AG04449 (cell line): ENCODE data around the gene TXNRD1.

ENCODE experiments used
- CTCF ChIA-PET: fragments of 350-600 bp; formaldehyde crosslinking; extraction: SDS; loops from one replicate; lab custom pipeline; 2021; ENCODE audit warnings: antibody characterized with exemption; lab: Yijun Ruan, JAX
- POLR2A ChIA-PET: fragments of 400-600, 350-600 bp; formaldehyde crosslinking; extraction: SDS; loops from one replicate; lab custom pipeline; 2020; ENCODE audit warnings: antibody characterized with exemption, inconsistent platforms; lab: Yijun Ruan, JAX
- DNase-seq: peaks from one replicate; pipeline ENCODE4 v3.0.0-alpha.2; 2010; ENCODE audit warnings: low read depth, low spot score
- H3K4me3 ChIP-seq: 2 replicates; pipeline ENCODE4 v1.5.1; 2011; ENCODE audit warnings: low read depth, mild to moderate bottlenecking, control low read depth, low read length
- TF ChIP-seq, protein P1 (sequence below): IDR thresholded peaks from one replicate; pipeline ENCODE4 v1.5.1; 2011; ENCODE audit warnings: mild to moderate bottlenecking, moderate library complexity, low read length, control low read depth, inconsistent platforms; ENCODE audit not compliant: insufficient read depth; ENCODE audit errors: missing control alignments

TXNRD1 gene

DNA sequence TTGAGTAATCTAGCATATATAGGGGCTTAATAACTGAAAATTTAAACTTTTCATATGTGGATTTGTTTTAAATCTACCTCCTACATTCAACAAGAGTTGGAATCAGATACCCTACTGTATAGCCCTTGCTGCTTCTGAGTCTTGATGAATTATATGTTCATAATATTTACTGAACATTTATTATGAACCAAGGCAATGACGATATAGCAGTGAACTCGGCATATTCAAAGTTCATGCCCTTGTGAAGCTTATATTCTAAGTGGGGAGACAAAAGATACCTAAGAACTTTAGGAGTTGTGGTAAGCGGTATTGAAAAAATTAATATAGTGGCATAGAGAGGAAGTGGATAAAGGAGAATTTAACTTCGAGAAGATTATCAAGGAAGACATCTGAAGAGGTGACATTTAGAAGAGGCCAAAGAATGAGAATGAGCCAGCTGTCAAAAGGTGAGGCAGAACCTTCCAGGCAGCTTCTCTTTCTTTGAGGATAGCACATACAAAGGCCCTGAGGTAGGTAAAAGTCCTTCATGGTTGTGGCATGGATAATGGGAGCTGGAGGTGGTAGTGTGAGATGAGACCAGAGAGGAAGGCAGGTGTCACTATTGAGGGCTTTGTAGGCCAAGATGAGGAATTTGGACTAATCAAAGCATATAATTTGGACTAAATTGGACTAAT is 98.1 kb downstream of the TXNRD1 start:
- TF ChIP-seq, protein P1, sequence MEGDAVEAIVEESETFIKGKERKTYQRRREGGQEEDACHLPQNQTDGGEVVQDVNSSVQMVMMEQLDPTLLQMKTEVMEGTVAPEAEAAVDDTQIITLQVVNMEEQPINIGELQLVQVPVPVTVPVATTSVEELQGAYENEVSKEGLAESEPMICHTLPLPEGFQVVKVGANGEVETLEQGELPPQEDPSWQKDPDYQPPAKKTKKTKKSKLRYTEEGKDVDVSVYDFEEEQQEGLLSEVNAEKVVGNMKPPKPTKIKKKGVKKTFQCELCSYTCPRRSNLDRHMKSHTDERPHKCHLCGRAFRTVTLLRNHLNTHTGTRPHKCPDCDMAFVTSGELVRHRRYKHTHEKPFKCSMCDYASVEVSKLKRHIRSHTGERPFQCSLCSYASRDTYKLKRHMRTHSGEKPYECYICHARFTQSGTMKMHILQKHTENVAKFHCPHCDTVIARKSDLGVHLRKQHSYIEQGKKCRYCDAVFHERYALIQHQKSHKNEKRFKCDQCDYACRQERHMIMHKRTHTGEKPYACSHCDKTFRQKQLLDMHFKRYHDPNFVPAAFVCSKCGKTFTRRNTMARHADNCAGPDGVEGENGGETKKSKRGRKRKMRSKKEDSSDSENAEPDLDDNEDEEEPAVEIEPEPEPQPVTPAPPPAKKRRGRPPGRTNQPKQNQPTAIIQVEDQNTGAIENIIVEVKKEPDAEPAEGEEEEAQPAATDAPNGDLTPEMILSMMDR: no peak
- no peak overlapping the region for H3K4me3 ChIP-seq
- POLR2A ChIA-PET: no interaction called here
- no peak for DNase-seq
- CTCF ChIA-PET: interaction anchor here (1.0 to 3.1 kb wide), 4 partner anchors 8 to 113 kb away, joined by 3 to 12 read pairs (median 4); no protein-coding TSS in a partner anchor

DNA sequence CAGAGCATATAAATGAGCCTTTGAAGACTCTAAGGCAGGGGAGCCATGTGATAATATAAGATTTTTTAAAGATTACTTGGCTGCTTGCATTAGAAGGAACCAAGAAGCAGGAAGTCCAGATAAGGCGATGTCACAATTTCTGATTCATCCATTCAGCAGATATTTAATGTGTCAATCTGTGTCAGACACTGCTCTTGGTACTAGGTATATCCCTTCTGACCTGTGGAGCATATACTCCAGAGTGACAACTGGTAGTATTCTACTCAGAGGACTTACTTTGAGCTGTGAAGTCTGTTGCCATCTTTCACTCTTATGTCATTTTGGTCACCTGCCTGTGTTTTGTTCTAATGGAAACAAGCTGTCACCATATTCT is 98.6 kb downstream of the TXNRD1 start:
- TF ChIP-seq, protein P1: no peak
- POLR2A ChIA-PET: no interaction called here
- CTCF ChIA-PET: interaction anchor here (1.4 to 3.1 kb wide), 2 partner anchors 10 to 113 kb away, joined by 5 to 12 read pairs; no protein-coding TSS in a partner anchor

DNA sequence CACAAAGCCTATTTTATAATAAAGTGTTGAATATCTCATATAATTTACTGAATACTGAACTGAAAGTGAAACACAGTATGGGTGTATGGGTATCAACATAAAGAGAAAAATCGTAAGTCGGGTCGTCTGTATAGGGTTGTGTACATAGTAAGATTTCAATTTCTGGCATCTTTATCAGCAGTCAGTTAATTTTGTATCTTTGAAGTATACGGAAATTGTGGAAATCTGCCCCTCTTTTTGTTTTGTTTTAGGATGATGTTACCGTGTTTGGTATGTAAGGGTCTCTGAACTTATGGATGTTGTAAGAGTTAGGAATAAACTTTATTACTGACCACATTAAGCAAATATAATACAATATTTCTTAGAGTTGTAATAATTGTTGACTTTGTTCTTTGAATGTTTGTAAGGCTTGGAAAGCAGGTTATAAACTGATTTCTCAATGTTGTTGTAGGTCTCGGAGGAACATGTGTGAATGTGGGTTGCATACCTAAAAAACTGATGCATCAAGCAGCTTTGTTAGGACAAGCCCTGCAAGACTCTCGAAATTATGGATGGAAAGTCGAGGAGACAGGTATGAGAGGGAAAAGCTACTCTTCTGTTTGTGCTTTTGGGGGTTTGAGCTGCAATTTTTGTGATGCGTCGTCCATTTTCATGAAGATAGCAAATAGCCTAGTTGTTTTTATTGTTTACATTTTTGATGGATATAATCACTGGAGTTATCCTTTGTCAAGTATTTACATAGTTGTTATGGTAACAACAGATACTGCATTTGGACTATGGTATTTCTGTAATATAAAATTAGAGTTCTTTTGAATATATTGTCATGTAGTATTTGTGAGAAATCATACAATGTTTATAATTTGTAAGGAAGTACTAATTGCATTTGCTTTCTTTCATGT is 100.0 kb downstream of the TXNRD1 start:
- DNase-seq: no peak
- TF ChIP-seq, protein P1: no peak
- H3K4me3 ChIP-seq: no peak overlapping the region
- ChIA-PET CTCF (no interaction called here), POLR2A (no interaction called here)

More for the DNA sequence above, 98.6 kb downstream of the TXNRD1 start:
- H3K4me3 ChIP-seq: no peak overlapping the region
- no peak for DNase-seq

DNA sequence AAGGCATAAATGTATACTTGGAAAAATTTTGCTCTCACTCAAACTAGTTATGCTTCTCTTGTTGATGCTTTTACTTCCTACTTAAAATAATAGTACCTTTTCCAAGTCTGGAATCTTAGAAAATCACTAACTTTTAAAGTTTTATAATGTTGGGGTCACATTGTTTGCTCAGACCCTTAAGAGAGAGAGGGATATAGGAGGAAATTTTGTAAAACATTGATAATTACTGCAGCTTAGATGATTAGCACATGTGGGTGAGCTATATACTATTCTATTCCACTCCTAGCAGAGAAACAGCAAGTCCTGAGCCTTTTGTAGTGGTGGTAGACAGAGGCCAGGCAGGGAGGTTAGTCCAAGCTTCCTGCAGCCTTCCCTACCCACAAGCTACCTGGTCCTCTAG is 101.4 kb downstream of the TXNRD1 start:
- ChIA-PET POLR2A (interaction anchor here (0.6 kb wide), 1 partner anchor 22 kb away, joined by 3 read pairs; no protein-coding TSS in a partner anchor), CTCF (interaction anchor here (1.2 kb wide), 1 partner anchor 21 kb away, joined by 4 read pairs; no protein-coding TSS in a partner anchor)
- TF ChIP-seq, protein P1: no peak
- H3K4me3 ChIP-seq: no peak overlapping the region
- DNase-seq: no peak

DNA sequence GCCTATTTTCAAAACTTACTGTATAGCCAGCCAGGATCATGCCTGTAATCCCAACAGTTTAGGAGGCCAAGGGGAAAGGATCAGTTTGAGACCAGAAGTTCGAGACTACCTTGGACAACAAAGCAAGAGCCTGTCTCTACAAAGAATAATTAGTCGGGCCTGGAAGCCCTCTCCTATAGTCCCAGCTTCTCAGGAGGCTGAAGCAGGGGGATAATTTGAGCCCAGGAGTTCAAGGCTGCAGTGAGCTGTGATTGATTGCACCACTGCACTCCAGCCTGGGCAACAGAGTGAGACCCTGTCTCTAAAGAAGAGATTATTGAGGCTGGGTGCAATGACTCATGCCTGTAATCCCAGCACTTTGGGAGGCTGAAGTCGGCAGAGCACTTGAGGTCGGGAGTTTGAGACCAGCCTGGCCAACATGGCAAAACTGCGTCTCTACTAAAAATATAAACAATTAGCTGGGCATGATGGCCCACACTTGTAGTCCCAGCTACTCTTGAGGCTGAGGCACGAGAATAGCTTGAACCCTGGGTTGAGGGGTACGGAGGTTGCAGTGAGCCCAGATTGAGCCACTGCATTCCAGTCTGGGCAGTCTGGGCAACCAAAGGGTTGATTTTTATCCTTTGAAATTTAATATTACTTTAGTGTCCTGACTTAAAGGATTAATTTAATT is 102.1 kb downstream of the TXNRD1 start:
- POLR2A ChIA-PET: no interaction called here
- CTCF ChIA-PET: interaction anchor here (1.1 to 1.6 kb wide), 2 partner anchors 20 to 117 kb away, joined by 3 to 6 read pairs; no protein-coding TSS in a partner anchor
- no peak overlapping the region for H3K4me3 ChIP-seq
- no peak for DNase-seq
- TF ChIP-seq, protein P1: no peak
